ENCODE measurements around the gene NBPF9.
"Not testable (repeated sequence)": the region's sequence is repeated elsewhere in the genome, so short reads cannot be mapped to it uniquely, and the experiment has no call there.

NBPF9 gene

GRCh38 chr1:149009761-149010160 lies 93.6 kb downstream of the NBPF9 start:
- not testable (repeated sequence) for DNase-seq

DNA sequence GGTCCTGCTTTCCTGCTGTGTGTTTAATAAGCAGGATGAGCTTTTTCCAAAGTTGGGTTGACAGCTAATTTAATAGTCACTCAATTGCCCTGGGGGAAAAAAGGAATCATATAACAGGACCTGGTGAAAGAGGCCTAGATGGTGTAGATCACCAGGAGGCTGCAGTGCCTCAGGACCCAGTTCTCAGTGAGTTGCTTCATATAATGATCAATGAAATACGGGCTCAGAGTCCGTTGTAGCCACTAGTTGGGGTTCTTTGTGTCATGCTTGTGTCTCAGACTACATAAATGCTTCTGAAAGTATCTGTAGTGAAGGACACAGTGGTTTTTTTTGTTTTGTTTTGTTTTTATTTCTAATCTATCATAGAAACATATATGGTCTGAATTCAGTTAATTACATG lies 94.6 kb downstream of the NBPF9 start:
- not testable (repeated sequence) for DNase-seq

GRCh38 chr1:149008326-149008725 lies 95.0 kb downstream of the NBPF9 start:
- not testable (repeated sequence) for DNase-seq
